Cortex of kidney (tissue), 1 donor: ENCODE results near the gene ENO4.

ENCODE experiments used
- DNase-seq: peaks from one replicate; lab custom pipeline; 2025; lab: John Stamatoyannopoulos, UW

ENO4 gene

GRCh38 chr10:116829711-116830110 lies 19.6 kb upstream of the ENO4 start:
- no peak for DNase-seq

GRCh38 chr10:116831086-116831485 lies 18.2 kb upstream of the ENO4 start:
- DNase-seq = no peak

GRCh38 chr10:116831790-116832189 lies 17.5 kb upstream of the ENO4 start:
- no peak for DNase-seq

GRCh38 chr10:116833986-116834985 lies 15.0 kb upstream of the ENO4 start:
- DNase-seq = no peak

GRCh38 chr10:116835658-116836057 lies 13.6 kb upstream of the ENO4 start:
- DNase-seq = no peak

GRCh38 chr10:116836083-116836482 lies 13.2 kb upstream of the ENO4 start:
- DNase-seq = no peak

- DNase-seq = no peak
Observed at GRCh38 chr10:116836902-116837523, 12.3 kb upstream of the ENO4 start.

- DNase-seq = no peak
Observed at GRCh38 chr10:116838143-116838725, 11.1 kb upstream of the ENO4 start.

- DNase-seq = no peak
Observed at GRCh38 chr10:116840389-116841075, 8.8 kb upstream of the ENO4 start.

GRCh38 chr10:116845823-116846222 lies 3.5 kb upstream of the ENO4 start:
- DNase-seq = no peak

GRCh38 chr10:116848032-116848943 lies 1.0 kb upstream of the ENO4 start:
- DNase-seq = no peak

- no peak for DNase-seq
Observed at GRCh38 chr10:116848944-116849247, 403 bp upstream of the ENO4 start.

- no peak for DNase-seq
Observed at GRCh38 chr10:116850058-116850611, 836 bp downstream of the ENO4 start.

- DNase-seq = no peak
Observed at GRCh38 chr10:116852246-116852645, 2.9 kb downstream of the ENO4 start.

GRCh38 chr10:116853287-116853686 lies 4.0 kb downstream of the ENO4 start:
- no peak for DNase-seq

GRCh38 chr10:116853701-116854100 lies 4.4 kb downstream of the ENO4 start:
- DNase-seq = no peak

GRCh38 chr10:116857156-116857555 lies 7.9 kb downstream of the ENO4 start:
- DNase-seq = no peak

- DNase-seq = no peak
Observed at GRCh38 chr10:116861796-116862195, 12.5 kb downstream of the ENO4 start.

GRCh38 chr10:116864436-116864835 lies 15.1 kb downstream of the ENO4 start:
- no peak for DNase-seq

GRCh38 chr10:116866066-116866465 lies 16.8 kb downstream of the ENO4 start:
- DNase-seq = no peak

GRCh38 chr10:116866987-116867595 lies 17.8 kb downstream of the ENO4 start:
- DNase-seq = no peak
